Upper lobe of right lung (tissue), 1 donor: ENCODE data around the gene HOXA10. TPM values are rescaled to one million over a fixed set of nuclear protein-coding genes. Genes with fewer than 3 reads are reported as not detected.

Experiments
- ATAC-seq: fragments of 200-7000 bp; cut with Tn5 transposase; one replicate; pipeline ENCODE4 v1.9.1; 2020; ENCODE audit warnings: mild to moderate bottlenecking, moderate library complexity
- DNase-seq: peaks from one replicate; pipeline ENCODE4 v3.0.0-alpha.2; 2020
- H3K27ac ChIP-seq: fragments of 200-600 bp; one replicate; pipeline ENCODE4 v1.8.0; 2022
- H3K27me3 ChIP-seq: fragments of 200-600 bp; one replicate; pipeline ENCODE4 v1.8.0; 2022; ENCODE audit warnings: mild to moderate bottlenecking
- H3K36me3 ChIP-seq: fragments of 200-600 bp; one replicate; pipeline ENCODE4 v1.8.0; 2022
- H3K4me1 ChIP-seq: fragments of 200-600 bp; one replicate; pipeline ENCODE4 v1.8.0; 2022
- H3K4me3 ChIP-seq: fragments of 200-600 bp; one replicate; pipeline ENCODE4 v1.8.0; 2022; ENCODE audit warnings: mild to moderate bottlenecking
- H3K9me3 ChIP-seq: fragments of 200-600 bp; one replicate; pipeline ENCODE4 v1.8.0; 2022
- CTCF ChIP-seq: fragments of 200-600 bp; IDR thresholded peaks from one replicate; pipeline ENCODE4 v1.8.0; 2022; ENCODE audit warnings: antibody characterized with exemption
- intact Hi-C: fragments of 100-400 bp; cut with DNase I; formaldehyde crosslinking; loops from one replicate; pipeline ENCODE4 v1.11.0; 2022
- total RNA-seq: library from RNA; stranded (reverse); fragmentation: NEBNext Ultra II Directional; extraction: Animal tissue kit (Norgen Biotek cat#: 25700); gene quantifications from one replicate; pipeline ENCODE4 v1.2.1, GENCODE V29; 2021
- donor health status: DM: no; HTN: yes; CAD: no; lungs with severe emphysema.

Gene HOXA10
- total RNA-seq, 1 donor from 2014 or later: 0.38 TPM

- DNase-seq: peak; percentile 48
- H3K36me3 ChIP-seq: no peaks in the 10 kb centered on the region
- H3K27ac ChIP-seq: no peak overlapping the region
- ATAC-seq: no peak
- no peaks in the 10 kb centered on the region for H3K9me3 ChIP-seq
- H3K4me1 ChIP-seq: peaks cover 22% of the 10 kb centered on the region
- peaks cover 99% of the 10 kb centered on the region for H3K27me3 ChIP-seq
- TF ChIP-seq CTCF: no peak
- H3K4me3 ChIP-seq: no peak overlapping the region
- intact Hi-C loops: loop anchor here (10.0 kb wide), 2 partner anchors 369 to 709 kb away; no protein-coding TSS in a partner anchor
These were observed 31.5 kb upstream of the HOXA10 start for GRCh38 chr7:27205325-27206280.

GRCh38 chr7:27204851-27205322 is 30.8 kb upstream of the HOXA10 start:
- intact Hi-C loops: loop anchor here (10.0 kb wide), 2 partner anchors 370 to 710 kb away; no protein-coding TSS in a partner anchor
- peak; percentile 64 for DNase-seq
- H3K36me3 ChIP-seq: no peaks in the 10 kb centered on the region
- TF ChIP-seq CTCF: no peak
- ATAC-seq: peak; percentile 10
- H3K4me1 ChIP-seq: peaks cover 24% of the 10 kb centered on the region
- no peaks in the 10 kb centered on the region for H3K9me3 ChIP-seq
- H3K27ac ChIP-seq: no peak overlapping the region
- H3K4me3 ChIP-seq: no peak overlapping the region
- H3K27me3 ChIP-seq: peaks cover 99% of the 10 kb centered on the region

GRCh38 chr7:27203964-27204594 is 30.0 kb upstream of the HOXA10 start:
- ATAC-seq: no peak
- TF ChIP-seq CTCF: no peak

GRCh38 chr7:27203365-27203953 is 29.3 kb upstream of the HOXA10 start:
- H3K36me3 ChIP-seq: no peaks in the 10 kb centered on the region
- H3K27me3 ChIP-seq: peaks cover 95% of the 10 kb centered on the region
- no peak for DNase-seq
- peaks cover 24% of the 10 kb centered on the region for H3K4me1 ChIP-seq
- intact Hi-C loops: loop anchor here (10.0 kb wide), 2 partner anchors 371 to 711 kb away; no protein-coding TSS in a partner anchor
- TF ChIP-seq CTCF: no peak
- no peak overlapping the region for H3K4me3 ChIP-seq
- no peak overlapping the region for H3K27ac ChIP-seq
- H3K9me3 ChIP-seq: no peaks in the 10 kb centered on the region
- no peak for ATAC-seq

More at GRCh38 chr7:27203964-27204594, 30.0 kb upstream of the HOXA10 start:
- H3K4me1 ChIP-seq: peaks cover 24% of the 10 kb centered on the region
- peaks cover 94% of the 10 kb centered on the region for H3K27me3 ChIP-seq
- intact Hi-C loops: loop anchor here (10.0 kb wide), 2 partner anchors 371 to 711 kb away; no protein-coding TSS in a partner anchor
- no peaks in the 10 kb centered on the region for H3K9me3 ChIP-seq
- H3K36me3 ChIP-seq: no peaks in the 10 kb centered on the region
- no peak for DNase-seq
- H3K27ac ChIP-seq: no peak overlapping the region
- H3K4me3 ChIP-seq: no peak overlapping the region

GRCh38 chr7:27202862-27203134 is 28.7 kb upstream of the HOXA10 start:
- Histone ChIP-seq H3K4me3 (no peak overlapping the region), H3K36me3 (no peaks in the 10 kb centered on the region), H3K9me3 (no peaks in the 10 kb centered on the region), H3K27me3 (peaks cover 96% of the 10 kb centered on the region), H3K4me1 (peaks cover 24% of the 10 kb centered on the region), H3K27ac (no peak overlapping the region)
- ATAC-seq: no peak
- DNase-seq: no peak
- TF ChIP-seq CTCF: no peak
- intact Hi-C loops: loop anchor here (10.0 kb wide), 2 partner anchors 372 to 712 kb away; no protein-coding TSS in a partner anchor
